SHP77 (cell line): ENCODE results near the gene RFXANK.
A peak's percentile ranks its signal among the peaks of the same experiment; 100 is the strongest.
"Not testable (repeated sequence)": the region's sequence is repeated elsewhere in the genome, so short reads cannot be mapped to it uniquely, and the experiment has no call there.

Source experiments
- DNase-seq, 2 experiments: peaks; one replicate each; lab custom pipeline; 2025; lab: John Stamatoyannopoulos, UW

The RFXANK gene

GRCh38 chr19:19206938-19207337 is 14.9 kb downstream of the RFXANK start:
- no peak for DNase-seq

GRCh38 chr19:19207637-19208572 is 15.8 kb downstream of the RFXANK start:
- no peak for DNase-seq

GRCh38 chr19:19209372-19209771 is 17.3 kb downstream of the RFXANK start:
- DNase-seq = peak; percentile 87 to 89

GRCh38 chr19:19211499-19212420 is 19.7 kb downstream of the RFXANK start, which contains the start of gene NCAN:
Gene NCAN, plus strand, starts transcription at chr19:19211958. Its CDS starts 4,996 bp downstream, at chr19:19216954.
- DNase-seq = peak in 1 of 2 experiments; percentile 55

- DNase-seq = no peak
Observed at GRCh38 chr19:19212916-19213315, 20.9 kb downstream of the RFXANK start.

- DNase-seq = no peak
Observed at GRCh38 chr19:19213426-19214158, 21.5 kb downstream of the RFXANK start.

- DNase-seq = peak; percentile 68 to 69
Observed at GRCh38 chr19:19214159-19214490, 22.1 kb downstream of the RFXANK start.

- DNase-seq = no peak
Observed at GRCh38 chr19:19214892-19215291, 22.8 kb downstream of the RFXANK start.

- no peak for DNase-seq
Observed at GRCh38 chr19:19215792-19216191, 23.7 kb downstream of the RFXANK start.

- DNase-seq = peak in 1 of 2 experiments; percentile 21
Observed at GRCh38 chr19:19217099-19217498, 25.0 kb downstream of the RFXANK start.

GRCh38 chr19:19218911-19219310 is 26.9 kb downstream of the RFXANK start:
- DNase-seq = no peak

- DNase-seq = not testable (repeated sequence)
Observed at GRCh38 chr19:19221000-19221399, 28.9 kb downstream of the RFXANK start.

GRCh38 chr19:19223060-19223459 is 31.0 kb downstream of the RFXANK start:
- DNase-seq = no peak

GRCh38 chr19:19223636-19224035 is 31.6 kb downstream of the RFXANK start:
- no peak for DNase-seq

- no peak for DNase-seq
Observed at GRCh38 chr19:19224150-19224851, 32.2 kb downstream of the RFXANK start.

- peak; percentile 78 to 87 for DNase-seq
Observed at GRCh38 chr19:19224852-19225494, 32.9 kb downstream of the RFXANK start.

- no peak for DNase-seq
Observed at GRCh38 chr19:19226204-19226603, 34.1 kb downstream of the RFXANK start.

GRCh38 chr19:19226663-19227062 is 34.6 kb downstream of the RFXANK start:
- DNase-seq = no peak

- DNase-seq = no peak
Observed at GRCh38 chr19:19227217-19227616, 35.2 kb downstream of the RFXANK start.

GRCh38 chr19:19229701-19230100 is 37.6 kb downstream of the RFXANK start:
- DNase-seq = no peak

- no peak for DNase-seq
Observed at GRCh38 chr19:19230999-19231398, 38.9 kb downstream of the RFXANK start.
